ENCODE data around the gene UBE4A. TPM values are rescaled to one million over a fixed set of nuclear protein-coding genes. Genes with fewer than 3 reads are reported as not detected.
A peak's percentile ranks its signal among the peaks of the same experiment; 100 is the strongest.

The UBE4A gene
- total RNA-seq, 2 experiments from 2014 or later = 40.1 to 43.0 TPM

DNA sequence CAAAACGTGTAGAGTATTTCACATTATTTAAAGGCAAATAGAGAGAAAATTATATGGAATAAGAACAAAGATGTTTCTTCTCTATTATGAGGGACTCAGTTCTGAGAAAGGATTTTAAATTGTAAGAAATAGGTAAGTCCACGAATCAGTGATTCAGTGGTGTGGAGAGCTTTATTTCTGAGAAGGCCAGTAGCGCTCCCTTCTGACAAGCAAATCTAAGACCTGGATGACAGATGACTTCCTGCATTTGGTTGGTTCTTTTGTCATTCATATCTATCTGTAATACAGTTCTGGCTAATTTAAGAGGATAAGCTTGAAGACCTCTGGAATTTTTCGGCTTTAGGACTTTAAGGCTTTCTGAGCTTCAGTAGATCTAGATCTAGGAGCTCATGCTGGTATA is 47.9 kb upstream of the UBE4A start:
- intact Hi-C loops (cut with DNase I, micrococcal nuclease) = no loop called here
- ChIA-PET CTCF (interaction anchor here (0.6 to 2.2 kb wide), 11 partner anchors 10 to 146 kb away, joined by 3 to 19 read pairs (median 4); partner anchors contain the start of genes JAML and MPZL2), POLR2A (interaction anchor here (0.6 to 1.2 kb wide), 5 partner anchors 9 to 113 kb away, joined by 3 to 5 read pairs (median 3); partner anchors contain the start of genes JAML, MPZL3 and UBE4A)
- peaks cover 98% of the 10 kb centered on the region for H3K36me3 Mint-ChIP-seq (ENCODE audit: low read depth)
- H3K9me3 Mint-ChIP-seq = no peaks in the 10 kb centered on the region
- peak in 3 of 14 experiments; percentile 28 to 53 (median 47) for DNase-seq
- no peaks in the 10 kb centered on the region for H3K9me3 ChIP-seq (ENCODE audit: control insufficient read depth in 1 of 2, insufficient read depth in 1 of 2, low read length in 2 of 2)
- no peaks in the 10 kb centered on the region for H3K27me3 ChIP-seq (ENCODE audit: control insufficient read depth in 1 of 2, insufficient read depth in 2 of 2, low read length in 2 of 2)
- peaks cover 79% of the 10 kb centered on the region for H3K4me1 ChIP-seq (ENCODE audit: insufficient read depth, low read length)
- H3K4me3 Mint-ChIP-seq = peak overlapping the region; percentile 55
- H3K27ac ChIP-seq (ENCODE audit: low read depth in 1 of 2, low read length in 2 of 2) = peak overlapping the region; percentile 39 to 42
- H3K36me3 ChIP-seq (ENCODE audit: insufficient read depth, low read length) = peaks cover 85% of the 10 kb centered on the region
- H3K4me3 ChIP-seq (ENCODE audit: low read length) = no peak overlapping the region
- peak overlapping the region; percentile 100 for H3K27ac Mint-ChIP-seq
- TF ChIP-seq, protein P1, sequence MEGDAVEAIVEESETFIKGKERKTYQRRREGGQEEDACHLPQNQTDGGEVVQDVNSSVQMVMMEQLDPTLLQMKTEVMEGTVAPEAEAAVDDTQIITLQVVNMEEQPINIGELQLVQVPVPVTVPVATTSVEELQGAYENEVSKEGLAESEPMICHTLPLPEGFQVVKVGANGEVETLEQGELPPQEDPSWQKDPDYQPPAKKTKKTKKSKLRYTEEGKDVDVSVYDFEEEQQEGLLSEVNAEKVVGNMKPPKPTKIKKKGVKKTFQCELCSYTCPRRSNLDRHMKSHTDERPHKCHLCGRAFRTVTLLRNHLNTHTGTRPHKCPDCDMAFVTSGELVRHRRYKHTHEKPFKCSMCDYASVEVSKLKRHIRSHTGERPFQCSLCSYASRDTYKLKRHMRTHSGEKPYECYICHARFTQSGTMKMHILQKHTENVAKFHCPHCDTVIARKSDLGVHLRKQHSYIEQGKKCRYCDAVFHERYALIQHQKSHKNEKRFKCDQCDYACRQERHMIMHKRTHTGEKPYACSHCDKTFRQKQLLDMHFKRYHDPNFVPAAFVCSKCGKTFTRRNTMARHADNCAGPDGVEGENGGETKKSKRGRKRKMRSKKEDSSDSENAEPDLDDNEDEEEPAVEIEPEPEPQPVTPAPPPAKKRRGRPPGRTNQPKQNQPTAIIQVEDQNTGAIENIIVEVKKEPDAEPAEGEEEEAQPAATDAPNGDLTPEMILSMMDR (IDR thresholded peaks at IDR 0.05) = peak; percentile 14
- ATAC-seq (ENCODE audit: poor library complexity) = no peak
- H3K27me3 Mint-ChIP-seq = no peaks in the 10 kb centered on the region
- H3K4me1 Mint-ChIP-seq (ENCODE audit: low read depth) = peaks cover 96% of the 10 kb centered on the region

DNA sequence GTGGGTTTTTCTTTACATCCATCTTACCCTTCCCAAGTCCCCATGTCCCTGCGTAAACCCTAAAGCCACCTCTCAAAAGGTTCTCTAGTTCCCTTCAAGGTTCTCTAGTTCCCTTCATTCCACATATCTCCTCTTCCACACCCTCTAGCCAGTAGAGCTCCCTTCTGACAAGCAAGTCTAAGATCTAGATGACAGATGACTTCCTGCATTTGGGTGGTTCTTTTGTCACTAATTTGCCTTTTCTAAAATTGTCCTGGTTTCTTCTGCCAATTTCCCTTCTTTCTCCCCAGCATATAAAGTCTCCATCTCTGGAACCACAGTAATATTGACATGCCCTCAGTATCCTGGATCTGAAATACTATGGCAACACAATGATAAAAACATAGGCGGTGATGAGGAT is 47.1 kb upstream of the UBE4A start:
- H3K36me3 ChIP-seq (ENCODE audit: insufficient read depth, low read length) = peaks cover 77% of the 10 kb centered on the region
- no peak for ATAC-seq (ENCODE audit: poor library complexity)
- peaks cover 97% of the 10 kb centered on the region for H3K36me3 Mint-ChIP-seq (ENCODE audit: low read depth)
- peaks cover 96% of the 10 kb centered on the region for H3K4me1 Mint-ChIP-seq (ENCODE audit: low read depth)
- H3K4me1 ChIP-seq (ENCODE audit: insufficient read depth, low read length) = peaks cover 79% of the 10 kb centered on the region
- POLR2A ChIA-PET = interaction anchor here (0.6 kb wide), 1 partner anchor 8 kb away, joined by 3 read pairs; the partner anchor contains the start of gene CD3E
- H3K9me3 ChIP-seq (ENCODE audit: control insufficient read depth in 1 of 2, insufficient read depth in 1 of 2, low read length in 2 of 2) = no peaks in the 10 kb centered on the region
- H3K27ac Mint-ChIP-seq = peak overlapping the region; percentile 100
- no peaks in the 10 kb centered on the region for H3K27me3 ChIP-seq (ENCODE audit: control insufficient read depth in 1 of 2, insufficient read depth in 2 of 2, low read length in 2 of 2)
- no peak for DNase-seq
- intact Hi-C loops (cut with DNase I, micrococcal nuclease) = no loop called here
- no peaks in the 10 kb centered on the region for H3K27me3 Mint-ChIP-seq
- peak overlapping the region; percentile 44 for H3K4me3 Mint-ChIP-seq
- H3K9me3 Mint-ChIP-seq = no peaks in the 10 kb centered on the region
- CTCF ChIA-PET = interaction anchor here (0.6 to 2.2 kb wide), 8 partner anchors 16 to 145 kb away, joined by 3 to 19 read pairs (median 4); partner anchors contain the start of genes JAML and MPZL2
- peak overlapping the region; percentile 39 to 42 for H3K27ac ChIP-seq (ENCODE audit: low read depth in 1 of 2, low read length in 2 of 2)
- no peak overlapping the region for H3K4me3 ChIP-seq (ENCODE audit: low read length)
- TF ChIP-seq, protein P1 (IDR thresholded peaks at IDR 0.05) = no peak

DNA sequence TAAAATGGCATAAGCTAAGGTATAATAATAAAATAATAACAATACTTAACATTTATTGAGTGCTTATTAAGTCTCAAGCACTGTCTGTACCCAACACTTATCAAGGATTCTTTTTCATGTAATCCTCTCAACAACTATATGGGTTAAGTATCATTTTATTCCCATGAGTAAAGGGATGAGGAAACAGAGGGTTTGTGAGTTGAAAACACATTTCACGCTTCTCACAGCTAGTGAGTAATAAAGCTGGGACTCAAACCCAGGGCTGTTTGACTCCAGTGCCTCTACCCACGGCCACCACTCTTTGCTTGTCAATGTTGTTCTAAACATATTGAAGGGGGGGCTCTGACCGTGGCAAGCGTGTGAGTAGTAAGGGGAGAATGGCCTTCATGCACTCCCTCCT is 46.2 kb upstream of the UBE4A start:
- Histone ChIP-seq H3K4me1 (ENCODE audit: insufficient read depth, low read length) (peaks cover 79% of the 10 kb centered on the region), H3K27ac (ENCODE audit: low read depth in 1 of 2, low read length in 2 of 2) (peak overlapping the region; percentile 38 to 42), H3K4me3 (ENCODE audit: low read length) (no peak overlapping the region), H3K9me3 (ENCODE audit: control insufficient read depth in 1 of 2, insufficient read depth in 1 of 2, low read length in 2 of 2) (no peaks in the 10 kb centered on the region), H3K27me3 (ENCODE audit: control insufficient read depth in 1 of 2, insufficient read depth in 2 of 2, low read length in 2 of 2) (no peaks in the 10 kb centered on the region), H3K36me3 (ENCODE audit: insufficient read depth, low read length) (peaks cover 67% of the 10 kb centered on the region)
- Mint-ChIP-seq H3K4me3 (no peak overlapping the region), H3K36me3 (ENCODE audit: low read depth) (peaks cover 91% of the 10 kb centered on the region), H3K4me1 (ENCODE audit: low read depth) (peaks cover 96% of the 10 kb centered on the region), H3K27ac (peak overlapping the region; percentile 100), H3K9me3 (no peaks in the 10 kb centered on the region), H3K27me3 (no peaks in the 10 kb centered on the region)
- ATAC-seq (ENCODE audit: poor library complexity) (no peak), DNase-seq (no peak)
- POLR2A ChIA-PET = interaction anchor here (0.6 to 1.5 kb wide), 2 partner anchors 18 to 37 kb away, joined by 3 to 6 read pairs; no protein-coding TSS in a partner anchor
- TF ChIP-seq, protein P1 (IDR thresholded peaks at IDR 0.05) = no peak
- intact Hi-C loops (cut with DNase I, micrococcal nuclease) = no loop called here
- CTCF ChIA-PET = no interaction called here
